HG03280 (cell line): Measurements from ENCODE around the gene ZFR.
"Not testable (repeated sequence)": the region's sequence is repeated elsewhere in the genome, so short reads cannot be mapped to it uniquely, and the experiment has no call there.

Experiments
- ATAC-seq: cut with Tn5 transposase; IDR thresholded peaks from one replicate; pipeline ENCODE4 v1.9.1; 2021; ENCODE audit warnings: mild to moderate bottlenecking, moderate library complexity; ENCODE audit not compliant: unreplicated experiment

Gene ZFR

DNA sequence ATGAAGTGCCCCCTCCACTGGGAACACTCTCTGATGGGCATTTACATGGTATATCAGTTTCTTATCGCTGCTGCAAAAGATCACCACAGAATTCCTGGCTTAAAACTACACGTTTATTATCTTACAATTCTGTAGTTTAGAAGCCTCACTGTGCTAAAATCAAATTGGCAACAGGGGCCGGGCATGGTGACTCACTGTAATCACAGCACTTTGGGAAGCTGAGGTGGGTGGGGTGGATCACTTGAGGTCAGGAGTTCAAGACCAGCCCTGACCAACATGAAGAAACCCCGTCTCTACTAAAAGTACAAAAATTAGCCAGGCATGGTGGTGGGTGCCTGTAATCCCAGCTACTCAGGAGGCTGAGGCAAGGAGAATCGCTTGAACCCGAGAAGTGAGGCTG is 7.8 kb upstream of the ZFR start:
- not testable (repeated sequence) for ATAC-seq

GRCh38 chr5:32450952-32451351 is 6.4 kb upstream of the ZFR start:
- ATAC-seq, result no peak

GRCh38 chr5:32449262-32449661 is 4.7 kb upstream of the ZFR start:
- no peak for ATAC-seq

DNA sequence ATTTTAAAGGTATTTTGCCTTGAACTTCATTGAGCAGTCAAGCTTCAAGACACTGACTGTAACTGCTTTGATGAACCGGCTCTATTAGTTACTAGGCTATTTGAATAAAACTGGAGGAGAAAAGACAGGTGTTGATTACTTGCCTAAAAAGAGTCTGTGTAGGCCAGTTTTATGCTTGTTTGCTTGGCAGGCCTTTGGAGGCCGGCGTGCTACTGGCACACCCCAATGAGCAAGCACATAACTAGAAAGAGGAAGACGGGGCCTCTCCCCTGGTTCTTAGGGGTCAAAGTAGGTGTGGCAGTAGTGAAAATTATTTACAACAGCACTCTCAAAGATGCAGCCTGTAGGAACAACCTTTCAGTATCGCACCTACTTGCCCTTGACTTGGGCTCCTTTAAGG is 2.1 kb upstream of the ZFR start:
- ATAC-seq, result no peak

DNA sequence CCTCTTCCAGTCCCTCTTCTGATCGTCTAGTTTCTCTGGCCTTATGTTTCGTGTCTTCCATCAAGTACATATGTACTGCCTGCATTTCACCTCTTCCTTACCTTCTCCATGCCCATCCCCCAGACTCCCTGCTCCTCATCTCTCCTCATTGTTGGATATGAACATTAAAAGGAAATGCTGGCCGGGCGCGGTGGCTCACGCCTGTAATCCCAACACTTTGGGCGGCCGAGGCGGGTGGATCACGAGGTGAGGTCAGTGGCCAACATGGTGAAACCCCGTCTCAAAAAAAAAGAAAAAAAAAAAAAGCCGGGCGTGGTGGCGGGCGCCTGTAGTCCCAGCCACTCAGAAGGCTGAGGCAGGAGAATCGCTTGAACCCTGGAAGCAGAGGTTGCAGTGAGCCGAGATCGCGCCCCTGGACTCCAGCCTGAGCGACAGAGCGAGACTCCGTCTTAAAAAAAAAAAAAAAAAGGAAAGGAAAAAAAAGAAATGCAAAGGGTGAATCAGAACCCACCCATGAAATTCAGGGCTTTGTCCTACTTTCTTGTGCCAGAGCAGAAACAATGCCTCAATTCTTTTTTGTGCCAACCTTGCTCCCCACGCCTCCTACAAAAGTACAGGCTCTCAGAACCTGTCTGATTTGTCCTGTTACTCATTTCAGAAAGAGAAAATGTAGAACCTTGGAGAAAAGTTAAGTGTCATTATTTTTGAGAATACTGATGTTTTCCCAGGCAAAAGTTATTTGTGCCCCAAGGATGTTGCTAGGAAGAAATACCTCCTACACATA is 1.5 kb upstream of the ZFR start:
- ATAC-seq, result no peak

DNA sequence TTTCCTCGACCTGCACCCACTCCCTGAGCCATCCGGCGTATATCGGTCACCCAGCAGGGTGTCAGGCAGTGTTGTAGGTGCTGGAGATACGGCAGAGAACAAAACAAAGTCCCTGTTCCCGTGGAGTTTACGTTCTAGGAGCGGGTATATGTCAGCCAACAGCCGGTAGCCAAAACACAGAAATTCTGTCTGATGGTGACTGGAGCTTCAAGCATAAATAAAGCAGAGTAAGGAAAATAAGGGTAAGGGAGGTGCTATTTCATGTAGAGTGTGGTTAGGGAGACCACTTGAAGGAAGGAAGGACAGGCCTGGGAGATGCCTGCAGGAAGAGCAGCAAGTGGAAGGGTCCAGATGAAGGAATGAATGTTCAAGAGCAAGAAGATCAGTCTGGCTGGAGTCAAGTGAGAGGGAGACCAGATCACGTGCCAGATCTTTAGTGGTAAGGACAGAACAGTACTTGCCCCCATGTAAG is 783 bp upstream of the ZFR start:
- ATAC-seq, result no peak

DNA sequence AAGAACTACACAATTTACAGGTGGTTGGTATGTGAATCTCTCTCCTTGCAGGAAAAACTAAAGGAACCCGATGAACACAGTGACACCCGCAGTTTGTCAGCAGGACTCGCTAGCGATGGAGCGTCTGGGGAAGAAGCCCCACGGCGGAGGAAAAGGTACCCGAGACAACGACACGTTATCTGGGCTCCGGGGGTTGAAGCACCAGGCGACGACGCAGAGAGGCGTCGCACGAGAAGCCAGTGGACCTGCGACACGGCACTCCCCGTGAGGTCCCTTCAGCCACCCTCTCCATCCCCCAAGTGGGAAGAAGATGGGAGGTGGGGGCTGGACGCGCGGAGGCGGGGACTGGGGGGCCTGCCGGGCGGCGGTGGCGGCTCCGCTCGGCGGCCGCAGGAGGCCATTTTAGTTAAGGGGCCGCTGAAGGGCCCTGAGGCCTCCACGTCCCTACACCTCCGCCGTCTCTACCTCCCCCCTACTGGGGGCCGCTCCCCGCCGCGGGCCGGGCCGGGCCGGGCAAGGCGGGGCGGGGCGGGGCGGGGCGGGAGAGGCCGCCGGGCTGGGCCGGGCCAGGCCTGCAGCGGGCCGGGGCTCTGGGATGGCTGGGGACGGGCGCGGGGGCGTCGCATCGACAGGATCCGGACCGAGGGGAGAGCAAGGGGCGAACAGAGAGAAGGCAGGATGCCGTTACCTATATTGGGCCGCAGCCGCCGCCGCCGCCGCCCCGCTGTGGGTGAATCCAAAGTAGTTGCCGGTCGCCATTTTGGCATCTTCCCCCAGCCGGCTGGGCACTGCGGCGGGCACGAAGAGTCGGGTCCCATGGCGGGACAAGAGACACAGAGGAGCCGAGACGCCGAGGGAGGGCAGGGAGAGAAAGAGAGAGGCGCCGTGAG is 754 bp downstream of the ZFR start:
- ATAC-seq, result peak; percentile 34

- ATAC-seq, result no peak
Measured at GRCh38 chr5:32443145-32443540, 1.4 kb downstream of the ZFR start.

GRCh38 chr5:32439086-32439642 is 5.4 kb downstream of the ZFR start:
- no peak for ATAC-seq

DNA sequence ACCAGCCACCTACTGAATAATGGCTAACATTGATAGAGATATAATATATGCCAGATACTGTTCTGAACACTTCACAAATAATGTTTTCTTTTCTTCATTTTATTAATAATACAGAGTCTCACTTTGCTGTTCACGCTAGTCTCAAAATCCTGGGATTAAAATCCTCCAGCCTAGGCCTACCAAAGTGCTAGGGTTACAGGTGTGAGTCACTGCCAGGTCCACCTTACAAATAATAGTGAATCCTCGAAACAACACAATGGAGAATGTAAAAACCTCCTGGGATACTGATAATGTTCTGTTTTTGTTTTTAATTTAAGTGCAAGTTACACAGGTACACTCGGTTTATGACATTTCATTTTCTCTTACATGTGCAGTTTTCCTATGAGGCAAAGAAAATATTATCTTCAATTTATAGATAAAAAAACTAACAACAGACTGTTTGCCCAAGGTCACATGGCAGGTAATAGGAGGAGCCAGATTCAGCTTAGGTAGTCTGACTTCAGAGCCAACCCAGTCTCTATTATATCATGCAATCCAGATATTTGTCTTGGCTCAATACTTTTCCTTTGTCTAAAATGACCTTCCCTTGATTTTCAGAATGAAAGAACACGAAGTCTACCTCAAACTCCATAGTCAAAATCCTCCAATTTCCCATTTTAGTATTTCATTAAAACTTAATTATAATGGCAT is 7.8 kb downstream of the ZFR start:
- ATAC-seq, result no peak

DNA sequence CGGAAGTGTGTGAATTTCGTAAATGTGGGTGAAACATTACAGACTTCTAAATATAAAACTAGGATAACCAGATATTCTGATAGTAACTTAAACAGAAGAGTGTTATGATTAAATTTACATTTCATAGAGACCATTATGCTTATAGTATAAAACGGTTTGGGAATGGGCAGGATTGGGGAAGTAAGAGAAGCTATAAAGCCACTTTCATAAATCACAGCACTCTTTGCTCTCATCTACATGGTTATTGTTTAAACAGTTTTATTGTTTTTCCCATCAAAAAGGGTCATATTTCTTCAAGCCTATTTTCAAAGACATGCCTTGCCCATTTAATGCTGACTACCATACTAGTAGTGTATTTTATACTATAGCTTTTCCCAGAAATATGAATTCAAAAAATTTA is 9.2 kb downstream of the ZFR start:
- no peak for ATAC-seq

- no peak for ATAC-seq
Measured at GRCh38 chr5:32434221-32434620, 10.3 kb downstream of the ZFR start.

- no peak for ATAC-seq
Measured at GRCh38 chr5:32432633-32433032, 11.9 kb downstream of the ZFR start.

- ATAC-seq, result not testable (repeated sequence)
Measured at GRCh38 chr5:32430825-32431224, 13.7 kb downstream of the ZFR start.

- ATAC-seq, result no peak
Measured at GRCh38 chr5:32428426-32428825, 16.1 kb downstream of the ZFR start.

GRCh38 chr5:32426440-32427151 is 17.9 kb downstream of the ZFR start:
- ATAC-seq, result no peak

DNA sequence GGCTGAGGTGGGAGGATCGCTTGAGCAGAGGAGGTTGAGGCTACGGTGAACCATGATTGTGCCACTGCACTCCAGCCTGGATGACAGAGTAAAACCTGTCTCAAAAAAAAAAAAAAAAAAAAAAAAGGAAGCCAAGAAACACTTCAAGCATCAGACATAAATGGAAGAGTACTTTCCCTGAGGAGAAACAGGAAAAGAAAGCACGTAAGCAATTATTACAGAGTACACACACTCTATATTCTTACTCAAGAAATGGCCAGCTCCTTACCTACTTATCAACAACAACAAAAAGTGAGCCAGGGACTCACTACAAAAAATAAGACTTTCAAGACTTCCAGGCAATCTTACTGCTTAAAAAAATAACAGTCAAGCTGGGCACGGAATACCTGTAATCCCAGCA is 21.8 kb downstream of the ZFR start:
- ATAC-seq, result no peak

DNA sequence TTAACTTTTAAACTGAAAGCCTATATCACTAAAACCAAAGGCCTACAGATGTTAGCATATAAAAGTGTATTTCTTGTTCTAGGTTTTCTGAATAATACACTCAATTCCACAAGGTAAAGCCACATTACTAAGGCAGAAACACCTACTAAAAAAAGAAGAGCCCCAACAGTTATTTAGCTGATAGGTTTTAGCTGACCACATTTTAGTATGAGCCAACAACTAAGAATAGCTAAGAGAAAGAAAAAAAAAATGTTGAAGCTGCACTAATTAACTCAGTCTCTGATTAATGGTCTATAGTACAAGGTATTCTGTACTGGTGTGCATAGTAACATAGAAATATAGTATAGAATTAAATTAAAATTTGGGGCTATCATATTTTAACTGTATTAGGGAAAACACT is 23.5 kb downstream of the ZFR start:
- no peak for ATAC-seq

- no peak for ATAC-seq
Measured at GRCh38 chr5:32420506-32420905, 24.0 kb downstream of the ZFR start.

DNA sequence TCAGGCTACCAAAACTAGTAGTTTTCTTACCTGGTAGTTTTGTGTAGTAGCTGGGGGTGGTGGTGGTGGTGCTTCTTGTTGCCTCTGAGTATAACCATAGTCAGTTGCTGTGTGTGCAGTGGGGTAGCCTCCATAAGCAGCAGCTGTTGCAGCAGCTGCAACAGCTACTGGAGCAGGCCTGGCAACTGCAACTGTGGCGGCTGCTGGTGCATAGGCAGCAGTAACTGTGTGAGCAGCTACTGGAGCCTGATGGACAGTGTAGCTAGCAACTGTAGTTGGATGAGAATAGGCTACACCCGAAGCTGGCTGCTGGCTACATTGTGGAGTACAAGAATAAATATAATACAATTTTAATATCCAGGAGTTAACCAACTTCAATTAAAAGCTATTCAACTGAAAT is 24.7 kb downstream of the ZFR start:
- no peak for ATAC-seq
